ENCODE measurements around the gene SPATA9.

SPATA9 gene

GRCh38 chr5:95611396-95611795 is 71.4 kb downstream of the SPATA9 start:
- H3K9ac ChIP-seq (ENCODE audit: low read depth, low read length) = no peak overlapping the region
- peaks cover 11% of the 10 kb centered on the region for H3K9me3 ChIP-seq (ENCODE audit: insufficient read depth, low read length, severe bottlenecking)
- H3K27ac ChIP-seq (ENCODE audit: low read length) = no peak overlapping the region
- H3K4me3 ChIP-seq (ENCODE audit: low read depth in 1 of 2, low read length in 2 of 2) = no peak overlapping the region
- DNase-seq = no peak
- no peaks in the 10 kb centered on the region for H3K79me2 ChIP-seq (ENCODE audit: insufficient read depth, low read length)
- TF ChIP-seq EZH2 (IDR thresholded peaks at IDR 0.05; ENCODE audit: borderline replicate concordance, low read depth, low read length, severe bottlenecking) = no peak
- TF ChIP-seq, protein P1, sequence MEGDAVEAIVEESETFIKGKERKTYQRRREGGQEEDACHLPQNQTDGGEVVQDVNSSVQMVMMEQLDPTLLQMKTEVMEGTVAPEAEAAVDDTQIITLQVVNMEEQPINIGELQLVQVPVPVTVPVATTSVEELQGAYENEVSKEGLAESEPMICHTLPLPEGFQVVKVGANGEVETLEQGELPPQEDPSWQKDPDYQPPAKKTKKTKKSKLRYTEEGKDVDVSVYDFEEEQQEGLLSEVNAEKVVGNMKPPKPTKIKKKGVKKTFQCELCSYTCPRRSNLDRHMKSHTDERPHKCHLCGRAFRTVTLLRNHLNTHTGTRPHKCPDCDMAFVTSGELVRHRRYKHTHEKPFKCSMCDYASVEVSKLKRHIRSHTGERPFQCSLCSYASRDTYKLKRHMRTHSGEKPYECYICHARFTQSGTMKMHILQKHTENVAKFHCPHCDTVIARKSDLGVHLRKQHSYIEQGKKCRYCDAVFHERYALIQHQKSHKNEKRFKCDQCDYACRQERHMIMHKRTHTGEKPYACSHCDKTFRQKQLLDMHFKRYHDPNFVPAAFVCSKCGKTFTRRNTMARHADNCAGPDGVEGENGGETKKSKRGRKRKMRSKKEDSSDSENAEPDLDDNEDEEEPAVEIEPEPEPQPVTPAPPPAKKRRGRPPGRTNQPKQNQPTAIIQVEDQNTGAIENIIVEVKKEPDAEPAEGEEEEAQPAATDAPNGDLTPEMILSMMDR (IDR thresholded peaks at IDR 0.05; ENCODE audit: borderline replicate concordance, extremely low read depth, low read length, poor library complexity, severe bottlenecking) = no peak
- no peaks in the 10 kb centered on the region for H4K20me1 ChIP-seq (ENCODE audit: insufficient read depth, low read length)
- no peaks in the 10 kb centered on the region for H3K27me3 ChIP-seq (ENCODE audit: insufficient read depth, low read length, poor library complexity)
- no peaks in the 10 kb centered on the region for H3K4me1 ChIP-seq (ENCODE audit: insufficient read depth, low read length)
- no peak overlapping the region for H2AFZ ChIP-seq (ENCODE audit: low read depth, low read length)
- no peaks in the 10 kb centered on the region for H3K36me3 ChIP-seq (ENCODE audit: insufficient read depth, low read length)
- no peak overlapping the region for H3K4me2 ChIP-seq (ENCODE audit: insufficient read depth, low read length)
- ATAC-seq (ENCODE audit: insufficient read depth, low read depth) = no peak

DNA sequence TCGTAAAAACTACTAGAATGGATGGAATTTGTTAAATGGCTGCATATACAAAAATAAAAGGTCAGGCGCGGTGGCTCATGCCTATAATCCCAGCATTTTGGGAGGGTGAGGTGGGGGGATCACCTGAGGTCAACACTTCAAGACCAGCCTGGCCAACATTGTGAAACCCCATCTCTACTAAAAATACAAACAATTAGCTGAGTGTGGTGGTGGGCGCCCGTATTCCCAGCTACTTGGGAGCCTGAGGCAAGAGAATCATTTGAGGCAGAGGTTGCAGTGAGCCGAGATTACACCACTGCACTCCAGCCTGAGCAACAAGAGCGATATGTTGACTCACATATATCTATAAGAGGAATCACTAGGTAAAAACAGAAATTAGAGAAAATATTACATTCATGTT is 72.2 kb downstream of the SPATA9 start:
- no peak overlapping the region for H2AFZ ChIP-seq (ENCODE audit: low read depth, low read length)
- no peaks in the 10 kb centered on the region for H3K79me2 ChIP-seq (ENCODE audit: insufficient read depth, low read length)
- ATAC-seq (ENCODE audit: insufficient read depth, low read depth) (no peak), DNase-seq (no peak)
- H3K4me1 ChIP-seq (ENCODE audit: insufficient read depth, low read length) = no peaks in the 10 kb centered on the region
- H3K9me3 ChIP-seq (ENCODE audit: insufficient read depth, low read length, severe bottlenecking) = peaks cover 11% of the 10 kb centered on the region
- no peak overlapping the region for H3K27ac ChIP-seq (ENCODE audit: low read length)
- TF ChIP-seq EZH2 (IDR thresholded peaks at IDR 0.05; ENCODE audit: borderline replicate concordance, low read depth, low read length, severe bottlenecking) = no peak
- no peaks in the 10 kb centered on the region for H3K27me3 ChIP-seq (ENCODE audit: insufficient read depth, low read length, poor library complexity)
- H3K4me2 ChIP-seq (ENCODE audit: insufficient read depth, low read length) = no peak overlapping the region
- no peaks in the 10 kb centered on the region for H4K20me1 ChIP-seq (ENCODE audit: insufficient read depth, low read length)
- H3K36me3 ChIP-seq (ENCODE audit: insufficient read depth, low read length) = no peaks in the 10 kb centered on the region
- no peak overlapping the region for H3K4me3 ChIP-seq (ENCODE audit: low read depth in 1 of 2, low read length in 2 of 2)
- no peak overlapping the region for H3K9ac ChIP-seq (ENCODE audit: low read depth, low read length)

GRCh38 chr5:95609711-95610110 is 73.1 kb downstream of the SPATA9 start:
- H3K4me2 ChIP-seq (ENCODE audit: insufficient read depth, low read length) = no peak overlapping the region
- H4K20me1 ChIP-seq (ENCODE audit: insufficient read depth, low read length) = no peaks in the 10 kb centered on the region
- H3K9me3 ChIP-seq (ENCODE audit: insufficient read depth, low read length, severe bottlenecking) = peaks cover 11% of the 10 kb centered on the region
- no peaks in the 10 kb centered on the region for H3K4me1 ChIP-seq (ENCODE audit: insufficient read depth, low read length)
- TF ChIP-seq EZH2 (IDR thresholded peaks at IDR 0.05; ENCODE audit: borderline replicate concordance, low read depth, low read length, severe bottlenecking) = no peak
- TF ChIP-seq, protein P1 (IDR thresholded peaks at IDR 0.05; ENCODE audit: borderline replicate concordance, extremely low read depth, low read length, poor library complexity, severe bottlenecking) = no peak
- no peak overlapping the region for H3K27ac ChIP-seq (ENCODE audit: low read length)
- no peak for DNase-seq
- no peak overlapping the region for H3K4me3 ChIP-seq (ENCODE audit: low read depth in 1 of 2, low read length in 2 of 2)
- H3K79me2 ChIP-seq (ENCODE audit: insufficient read depth, low read length) = no peaks in the 10 kb centered on the region
- ATAC-seq (ENCODE audit: insufficient read depth, low read depth) = no peak
- H3K36me3 ChIP-seq (ENCODE audit: insufficient read depth, low read length) = no peaks in the 10 kb centered on the region
- H2AFZ ChIP-seq (ENCODE audit: low read depth, low read length) = no peak overlapping the region
- H3K9ac ChIP-seq (ENCODE audit: low read depth, low read length) = no peak overlapping the region
- H3K27me3 ChIP-seq (ENCODE audit: insufficient read depth, low read length, poor library complexity) = no peaks in the 10 kb centered on the region

Measured in DND-41 (cell line).